GM12872 (cell line): Measurements from ENCODE around the gene PYGM.

ENCODE experiments used
- CTCF ChIP-seq: IDR thresholded peaks from 3 replicates; pipeline ENCODE4 v1.5.1; 2011; ENCODE audit warnings: low read depth, mild to moderate bottlenecking, low read length, moderate library complexity; ENCODE audit not compliant: insufficient read depth

Gene PYGM

GRCh38 chr11:64753019-64753379, 6.8 kb downstream of the PYGM start:
- TF ChIP-seq CTCF: no peak

GRCh38 chr11:64752175-64752970, 7.4 kb downstream of the PYGM start:
- no peak for TF ChIP-seq CTCF

- TF ChIP-seq CTCF: no peak
Observed at GRCh38 chr11:64751580-64751979, 8.2 kb downstream of the PYGM start.

- TF ChIP-seq CTCF: no peak
Observed at GRCh38 chr11:64751136-64751535, 8.6 kb downstream of the PYGM start.

- TF ChIP-seq CTCF: 0 out of 3 replicates have a peak, but pooled peaks have one; percentile 27
Observed at GRCh38 chr11:64750361-64751054, 9.3 kb downstream of the PYGM start.

GRCh38 chr11:64747961-64748665, 11.7 kb downstream of the PYGM start:
- TF ChIP-seq CTCF: no peak

GRCh38 chr11:64746486-64746885, 13.3 kb downstream of the PYGM start:
- TF ChIP-seq CTCF: no peak
